SK-N-SH treated with all-trans-retinoic acid at 6 μM for 48 hours (cell line): ENCODE data around the gene ST6GALNAC3.

Experiments
- ARNTL ChIP-seq: fragments of 450-650 bp; formaldehyde crosslinking; IDR thresholded peaks from 2 replicates; pipeline ENCODE4 v1.5.0; 2020; ENCODE audit warnings: low read depth, mild to moderate bottlenecking, moderate library complexity, borderline replicate concordance
- BACH2 ChIP-seq: fragments of 250-450 bp; sonication (Bioruptor Pico); IDR thresholded peaks from 2 replicates; pipeline ENCODE4 v1.9.0; 2021; ENCODE audit warnings: mild to moderate bottlenecking, borderline replicate concordance
- CREB5 ChIP-seq: fragments of 250-450 bp; sonication (Bioruptor Pico); IDR thresholded peaks from 2 replicates; pipeline ENCODE4 v1.5.1; 2020; ENCODE audit warnings: low read depth, mild to moderate bottlenecking, moderate library complexity
- GLIS3 ChIP-seq: fragments of 250-450 bp; sonication (Bioruptor Pico); IDR thresholded peaks from 2 replicates; pipeline ENCODE4 v1.5.0; 2020; ENCODE audit warnings: mild to moderate bottlenecking, moderate library complexity
- OSR1 ChIP-seq: fragments of 250-450 bp; sonication (Bioruptor Pico); IDR thresholded peaks from 2 replicates; pipeline ENCODE4 v1.8.0; 2022; ENCODE audit warnings: moderate library complexity, mild to moderate bottlenecking, inconsistent platforms
- POU6F1 ChIP-seq: fragments of 250-450 bp; sonication (Bioruptor Pico); IDR thresholded peaks from 2 replicates; pipeline ENCODE4 v1.8.0; 2021; ENCODE audit warnings: low read depth, mild to moderate bottlenecking, moderate library complexity, borderline replicate concordance
- PPARA ChIP-seq: fragments of 250-450 bp; sonication (Bioruptor Pico); IDR thresholded peaks from 2 replicates; pipeline ENCODE4 v1.5.0; 2020; ENCODE audit warnings: mild to moderate bottlenecking, borderline replicate concordance
- RARB ChIP-seq: fragments of 250-450 bp; sonication (Bioruptor Pico); IDR thresholded peaks from 2 replicates; pipeline ENCODE4 v1.8.0; 2021; ENCODE audit warnings: mild to moderate bottlenecking, moderate library complexity
- SNAI2 ChIP-seq: fragments of 250-450 bp; sonication (Bioruptor Pico); IDR thresholded peaks from 2 replicates; pipeline ENCODE4 v1.5.0; 2020; ENCODE audit warnings: mild to moderate bottlenecking, moderate library complexity
- TCF4 ChIP-seq: fragments of 250-450 bp; sonication (Bioruptor Pico); IDR thresholded peaks from 2 replicates; pipeline ENCODE4 v1.8.0; 2021; ENCODE audit warnings: mild to moderate bottlenecking, moderate library complexity, borderline replicate concordance
- ZFP30 ChIP-seq: fragments of 450-650 bp; formaldehyde crosslinking; IDR thresholded peaks from 2 replicates; pipeline ENCODE4 v1.5.0; 2022; ENCODE audit warnings: mild to moderate bottlenecking, moderate library complexity
- ZNF565 ChIP-seq: fragments of 450-650 bp; formaldehyde crosslinking; conservative IDR thresholded peaks from 2 replicates; pipeline ENCODE4 v1.5.0; 2020; ENCODE audit warnings: low read depth, mild to moderate bottlenecking, moderate library complexity
- ZNF8 ChIP-seq: fragments of 450-650 bp; formaldehyde crosslinking; IDR thresholded peaks from 2 replicates; pipeline ENCODE4 v1.5.0; 2020; ENCODE audit warnings: mild to moderate bottlenecking, moderate library complexity
- TF ChIP-seq, protein P1 (sequence below): fragments of 250-450 bp; sonication (Bioruptor Pico); IDR thresholded peaks from 2 replicates; pipeline ENCODE4 v1.5.1; 2021; ENCODE audit warnings: mild to moderate bottlenecking, moderate library complexity

DNA sequence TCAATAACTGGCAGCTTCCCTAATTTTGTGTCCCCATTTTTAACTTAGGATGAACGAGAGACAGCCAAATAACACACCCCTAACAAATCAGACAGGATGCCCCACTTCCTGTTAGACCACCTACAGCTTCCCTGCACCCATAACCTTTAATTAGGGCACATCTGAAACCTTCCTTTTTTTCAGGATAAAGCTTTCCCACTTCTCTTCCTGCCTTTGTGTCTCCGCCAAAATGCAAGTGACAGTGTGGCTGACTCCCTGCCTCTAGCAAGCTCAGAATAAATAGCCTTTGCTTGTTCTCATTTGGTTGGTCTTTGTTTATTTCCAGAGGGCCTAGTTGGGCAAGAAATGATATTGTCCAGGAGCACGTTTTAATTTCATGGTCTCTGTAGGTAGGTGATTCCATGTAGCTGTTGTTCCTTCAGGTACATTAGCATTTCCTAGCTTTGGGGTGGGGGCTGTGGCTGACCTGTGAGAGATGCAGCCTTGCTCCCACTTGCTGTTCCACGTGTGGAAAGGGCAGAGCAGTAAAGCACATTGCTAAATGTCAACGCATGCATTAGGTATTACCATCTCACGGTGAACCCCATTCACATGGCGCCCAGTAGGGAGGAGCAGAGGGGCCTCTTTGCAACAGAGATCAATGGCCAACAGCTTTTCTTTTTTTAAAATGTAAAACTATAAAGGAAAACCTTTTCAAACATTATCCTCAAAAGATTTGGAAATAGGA is 154.9 kb downstream of the ST6GALNAC3 start:
- TF ChIP-seq RARB (CRISPR knock-in tag) (no peak), BACH2 (no peak), ARNTL (CRISPR knock-in tag) (no peak), ZNF8 (CRISPR knock-in tag) (no peak), OSR1 (CRISPR knock-in tag) (no peak), POU6F1 (CRISPR knock-in tag) (no peak), ZFP30 (CRISPR knock-in tag) (no peak), PPARA (no peak), SNAI2 (CRISPR knock-in tag) (no peak), CREB5 (no peak), ZNF565 (CRISPR knock-in tag) (no peak), GLIS3 (CRISPR knock-in tag) (no peak), TCF4 (CRISPR knock-in tag) (no peak)
- TF ChIP-seq, protein P1, sequence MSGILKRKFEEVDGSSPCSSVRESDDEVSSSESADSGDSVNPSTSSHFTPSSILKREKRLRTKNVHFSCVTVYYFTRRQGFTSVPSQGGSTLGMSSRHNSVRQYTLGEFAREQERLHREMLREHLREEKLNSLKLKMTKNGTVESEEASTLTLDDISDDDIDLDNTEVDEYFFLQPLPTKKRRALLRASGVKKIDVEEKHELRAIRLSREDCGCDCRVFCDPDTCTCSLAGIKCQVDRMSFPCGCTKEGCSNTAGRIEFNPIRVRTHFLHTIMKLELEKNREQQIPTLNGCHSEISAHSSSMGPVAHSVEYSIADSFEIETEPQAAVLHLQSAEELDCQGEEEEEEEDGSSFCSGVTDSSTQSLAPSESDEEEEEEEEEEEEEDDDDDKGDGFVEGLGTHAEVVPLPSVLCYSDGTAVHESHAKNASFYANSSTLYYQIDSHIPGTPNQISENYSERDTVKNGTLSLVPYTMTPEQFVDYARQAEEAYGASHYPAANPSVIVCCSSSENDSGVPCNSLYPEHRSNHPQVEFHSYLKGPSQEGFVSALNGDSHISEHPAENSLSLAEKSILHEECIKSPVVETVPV (CRISPR knock-in tag), result no peak
